HCT116 (cell line): ENCODE measurements around the gene TOP1. TPM values are rescaled to one million over a fixed set of nuclear protein-coding genes. Genes with fewer than 3 reads are reported as not detected.

ENCODE experiments used
- ATAC-seq: fragments of 200-7000 bp; cut with Tn5 transposase; 2 replicates; pipeline ENCODE4 v1.9.1; 2020; ENCODE audit warnings: mild to moderate bottlenecking, moderate library complexity
- BruUV-seq: library from RNA; stranded (reverse); fragments of 400-500 nt; replicated peaks from 2 replicates; lab custom pipeline; 2021; lab: Mats Ljungman, UMichigan
- CTCF ChIA-PET: fragments of 300-600 bp; sonication (Branson Sonifier 250); formaldehyde crosslinking; loops from one replicate; lab custom pipeline; 2021; ENCODE audit warnings: antibody characterized with exemption; lab: Charles Lee
- POLR2A ChIA-PET: fragments of 300-600, 350-600 bp; sonication (Branson Sonifier 250); formaldehyde crosslinking; loops from one replicate; lab custom pipeline; 2021; ENCODE audit warnings: antibody characterized with exemption; lab: Charles Lee
- RAD21 ChIA-PET, 2 experiments: fragments of 300-600 bp; sonication (Branson Sonifier 250); formaldehyde crosslinking; loops; one replicate each; lab custom pipeline; 2023; ENCODE audit warnings: low total read pairs in 2 of 2; ENCODE audit not compliant: uncharacterized antibody in 2 of 2, unreplicated experiment in 2 of 2, low non-redundant PET in 1 of 2; lab: Charles Lee
- DNase-seq: peaks from one replicate; pipeline ENCODE4 v3.0.0-alpha.2; 2010; ENCODE audit warnings: low read depth, low spot score
- H2AFZ ChIP-seq: fragments of 200-600 bp; shearing (Covaris generic), sonication (generic); 2 replicates; pipeline ENCODE4 v1.6.1; 2017; ENCODE audit warnings: low read depth, mixed run types, mixed read lengths, antibody characterized with exemption, low read length; ENCODE audit not compliant: poor library complexity, severe bottlenecking
- H3K27ac ChIP-seq: 2 replicates; pipeline ENCODE4 v1.5.1; 2012; ENCODE audit warnings: low read depth, low read length
- H3K27me3 ChIP-seq: fragments of 200-600 bp; sonication (generic); 2 replicates; pipeline ENCODE4 v1.6.1; 2016; ENCODE audit warnings: mixed run types, low read length, mixed read lengths; ENCODE audit not compliant: insufficient read depth
- H3K36me3 ChIP-seq, 2 experiments: fragments of 200-500 bp in 1 of 2; fragments of 200-600 bp in 1 of 2; sonication (Bioruptor generic) in 1 of 2; sonication (generic) in 1 of 2; 2 replicates each; pipeline versions ENCODE4 v1.5.1 to v1.6.1; 2014 to 2016; ENCODE audit warnings: low read length in 2 of 2, inconsistent platforms in 1 of 2, mixed read lengths in 1 of 2, mixed run types in 1 of 2; ENCODE audit not compliant: insufficient read depth in 2 of 2, control insufficient read depth in 1 of 2
- H3K4me1 ChIP-seq, 2 experiments: fragments of 200-600 bp in 1 of 2; sonication (generic) in 1 of 2; 2 replicates each; pipeline versions ENCODE4 v1.5.1 to v1.6.1; 2012 to 2017; ENCODE audit warnings: low read length in 2 of 2, inconsistent platforms in 1 of 2, mild to moderate bottlenecking in 1 of 2, mixed read lengths in 1 of 2, mixed run types in 1 of 2, moderate library complexity in 1 of 2; ENCODE audit not compliant: insufficient read depth in 2 of 2, control insufficient read depth in 1 of 2
- H3K4me2 ChIP-seq: fragments of 200-600 bp; sonication (generic); 2 replicates; pipeline ENCODE4 v1.6.1; 2017; ENCODE audit warnings: mixed run types, low read length, mixed read lengths
- H3K4me3 ChIP-seq, 2 experiments: fragments of 200-600 bp in 1 of 2; sonication (generic) in 1 of 2; replicated peaks in 1 of 2; 2 replicates each; pipeline ENCODE4 v1.5.1; 2011 to 2016; ENCODE audit warnings: low read length in 2 of 2, control low read depth in 1 of 2, low read depth in 1 of 2, mild to moderate bottlenecking in 1 of 2, mixed read lengths in 1 of 2, mixed run types in 1 of 2
- H3K79me2 ChIP-seq: fragments of 200-600 bp; sonication (generic); 2 replicates; pipeline ENCODE4 v1.6.1; 2017; ENCODE audit warnings: mild to moderate bottlenecking, mixed run types, low read length, moderate library complexity, mixed read lengths; ENCODE audit not compliant: insufficient read depth
- H3K9ac ChIP-seq: fragments of 200-600 bp; sonication (generic); 2 replicates; pipeline ENCODE4 v1.6.1; 2016; ENCODE audit warnings: low read length, mixed read lengths
- H3K9me2 ChIP-seq: fragments of 200-600 bp; sonication (generic), shearing (Covaris generic); 2 replicates; pipeline ENCODE4 v1.6.1; 2017; ENCODE audit warnings: mixed run types, mild to moderate bottlenecking, moderate library complexity; ENCODE audit not compliant: insufficient read depth
- H3K9me3 ChIP-seq, 2 experiments: fragments of 200-500 bp in 1 of 2; fragments of 200-600 bp in 1 of 2; sonication (Bioruptor generic) in 1 of 2; sonication (generic) in 1 of 2; 2 replicates each; pipeline ENCODE4 v1.6.1; 2014 to 2017; ENCODE audit warnings: low read length in 2 of 2, mixed read lengths in 2 of 2, inconsistent platforms in 1 of 2, low read depth in 1 of 2, mild to moderate bottlenecking in 1 of 2, mixed run types in 1 of 2, moderate library complexity in 1 of 2; ENCODE audit not compliant: control insufficient read depth in 1 of 2, insufficient read depth in 1 of 2
- H4K20me1 ChIP-seq: fragments of 200-600 bp; sonication (generic), shearing (Covaris generic); 2 replicates; pipeline ENCODE4 v1.6.1; 2017; ENCODE audit warnings: mixed run types, mild to moderate bottlenecking, moderate library complexity; ENCODE audit not compliant: insufficient read depth
- CBX3 ChIP-seq: IDR thresholded peaks from 2 replicates; pipeline ENCODE4 v1.6.1; 2012; ENCODE audit warnings: low read depth
- FOSL1 ChIP-seq: IDR thresholded peaks from 2 replicates; pipeline ENCODE4 v1.6.1; 2012; ENCODE audit warnings: low read depth
- JUND ChIP-seq: IDR thresholded peaks from 2 replicates; pipeline ENCODE4 v1.6.1; 2012
- POLR2AphosphoS5 ChIP-seq: IDR thresholded peaks from 2 replicates; pipeline ENCODE4 v1.6.1; 2011; ENCODE audit warnings: mild to moderate bottlenecking, low read depth, low read length, moderate library complexity
- RAD21 ChIP-seq: IDR thresholded peaks from 2 replicates; pipeline ENCODE4 v1.6.1; 2012; ENCODE audit warnings: low read depth, mild to moderate bottlenecking
- SIN3A ChIP-seq: IDR thresholded peaks from 2 replicates; pipeline ENCODE4 v1.6.1; 2012; ENCODE audit warnings: low read depth
- TCF7L2 ChIP-seq: IDR thresholded peaks from 2 replicates; pipeline ENCODE4 v1.7.0; 2011; ENCODE audit warnings: borderline replicate concordance, inconsistent platforms; ENCODE audit not compliant: insufficient read depth, insufficient read length; ENCODE audit errors: extremely low read depth
- ZNF274 ChIP-seq: fragments of 200-500 bp; sonication (Bioruptor generic); IDR thresholded peaks from 2 replicates; pipeline ENCODE4 v1.6.1; 2014; ENCODE audit warnings: mild to moderate bottlenecking, low read depth, low read length, inconsistent platforms
- intact Hi-C: fragments of 100-400 bp; cut with micrococcal nuclease; formaldehyde crosslinking; loops from 2 replicates; pipeline ENCODE4 v1.10.0; 2022
- total RNA-seq: library from RNA; stranded (reverse); gene quantifications from one replicate; pipeline ENCODE4 v1.2.1, GENCODE V29; 2021; ENCODE audit not compliant: unreplicated experiment

TOP1 gene
- total RNA-seq, 1 experiment from 2014 or later: 190 TPM

DNA sequence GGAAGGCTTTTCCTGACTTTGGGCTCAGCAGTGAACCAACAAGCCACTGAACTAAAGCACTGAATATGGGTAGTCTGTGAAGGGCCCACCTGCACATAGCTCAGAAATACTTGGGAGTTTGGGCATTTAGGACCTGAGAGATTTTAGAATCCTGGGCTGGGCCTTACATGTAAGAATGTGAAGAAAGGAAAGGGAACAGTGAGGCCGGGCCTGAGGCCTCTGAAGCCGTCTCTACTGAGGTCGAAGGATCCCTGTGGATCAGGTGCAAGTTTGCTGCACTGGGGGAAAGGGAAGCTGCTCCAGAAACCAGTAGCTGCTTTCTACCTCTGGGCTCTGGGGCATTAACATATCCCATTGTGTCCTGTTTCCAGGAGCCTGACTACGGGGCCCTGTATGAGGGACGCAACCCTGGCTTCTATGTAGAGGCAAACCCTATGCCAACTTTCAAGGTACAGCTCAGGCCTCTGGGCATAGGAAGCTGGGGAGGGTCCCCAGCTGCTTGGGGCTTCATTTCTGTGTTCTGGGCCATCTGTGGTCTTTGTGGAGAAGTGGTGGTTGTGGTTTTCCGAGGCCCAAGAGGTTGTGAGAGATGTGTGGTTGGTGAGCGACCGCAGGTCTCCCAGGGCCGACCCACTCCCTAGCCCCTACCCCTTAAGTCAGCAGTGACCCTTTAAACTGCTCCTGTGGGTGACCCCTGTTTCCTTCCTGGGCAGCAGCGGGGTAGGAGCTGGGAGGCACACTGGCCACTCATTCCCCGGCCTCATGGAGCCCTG is 139.0 kb downstream of the TOP1 start:
- POLR2A ChIA-PET: interaction anchor here (0.6 kb wide), 1 partner anchor 204 kb away, joined by 3 read pairs; no protein-coding TSS in a partner anchor
- TF ChIP-seq FOSL1: no peak
- no peak for TF ChIP-seq RAD21
- no peak for TF ChIP-seq CBX3
- TF ChIP-seq TCF7L2: no peak
- TF ChIP-seq SIN3A: no peak
- TF ChIP-seq ZNF274: no peak
- TF ChIP-seq, all 23 proteins: peak for 0
- DNase-seq (no peak), ATAC-seq (no peak)
- Histone ChIP-seq H3K27me3 (no peaks in the 10 kb centered on the region), H3K79me2 (no peaks in the 10 kb centered on the region), H3K27ac (no peak overlapping the region), H2AFZ (no peak overlapping the region), H4K20me1 (no peaks in the 10 kb centered on the region), H3K9me2 (no peaks in the 10 kb centered on the region), H3K9ac (no peak overlapping the region), H3K4me3 (no peak overlapping the region), H3K4me2 (no peak overlapping the region), H3K9me3 (no peaks in the 10 kb centered on the region), H3K4me1 (no peaks in the 10 kb centered on the region), H3K36me3 (peaks cover 5 to 41% of the 10 kb centered on the region in 2 experiments)
- ChIA-PET CTCF (interaction anchor here (1.6 kb wide), 1 partner anchor 173 kb away, joined by 3 read pairs; the partner anchor contains the start of gene LPIN3), RAD21 (no interaction called here)
- BruUV-seq: no TSS peak
- intact Hi-C loops: no loop called here

DNA sequence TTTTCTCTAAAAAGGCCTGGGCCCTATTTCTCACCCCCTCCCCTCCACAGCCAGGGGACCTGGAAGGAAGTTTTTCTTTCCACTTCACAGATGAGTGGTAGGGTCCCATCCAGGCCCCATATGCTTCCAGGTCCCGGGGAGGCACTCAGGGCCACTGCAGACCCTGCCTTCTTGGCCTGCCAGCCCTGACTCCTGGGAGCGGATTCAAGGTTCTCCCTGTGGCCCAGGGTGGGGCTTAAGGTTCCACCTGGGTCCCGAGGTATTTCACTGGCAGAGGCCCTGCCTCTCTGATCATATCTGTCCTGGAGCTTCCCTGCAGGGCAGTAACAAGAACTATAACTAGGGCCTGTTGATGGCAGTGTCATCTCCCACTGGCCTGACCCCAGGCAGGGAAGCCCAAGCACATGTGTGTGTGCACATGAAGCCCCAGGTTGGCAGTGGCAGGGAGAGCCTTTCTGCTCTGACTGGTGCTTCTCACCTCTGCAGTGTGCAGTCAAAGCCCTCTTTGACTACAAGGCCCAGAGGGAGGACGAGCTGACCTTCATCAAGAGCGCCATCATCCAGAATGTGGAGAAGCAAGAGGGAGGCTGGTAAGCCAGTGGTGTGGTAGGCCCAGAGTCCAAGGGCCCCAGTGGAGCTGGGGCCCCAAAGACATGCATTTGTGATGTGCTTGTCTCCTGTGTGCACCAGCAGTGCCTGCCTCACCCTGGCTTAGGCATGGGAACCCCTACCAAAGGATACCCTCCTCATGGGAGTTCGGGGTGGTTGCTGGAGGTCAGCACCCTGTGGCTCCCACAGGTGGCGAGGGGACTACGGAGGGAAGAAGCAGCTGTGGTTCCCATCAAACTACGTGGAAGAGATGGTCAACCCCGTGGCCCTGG is 139.9 kb downstream of the TOP1 start:
- intact Hi-C loops: no loop called here
- ATAC-seq: no peak
- Histone ChIP-seq H3K4me2 (no peak overlapping the region), H3K36me3 (peaks cover 6 to 42% of the 10 kb centered on the region in 2 experiments), H3K4me3 (no peak overlapping the region), H4K20me1 (no peaks in the 10 kb centered on the region), H3K27me3 (no peaks in the 10 kb centered on the region), H3K9ac (no peak overlapping the region), H3K9me3 (no peaks in the 10 kb centered on the region)
- CTCF ChIA-PET: interaction anchor here (1.6 kb wide), 1 partner anchor 172 kb away, joined by 3 read pairs; the partner anchor contains the start of gene LPIN3
- TF ChIP-seq JUND (no peak), POLR2AphosphoS5 (no peak)
- TF ChIP-seq, all 23 proteins: peak for 0
- Histone ChIP-seq H2AFZ (no peak overlapping the region), H3K79me2 (no peaks in the 10 kb centered on the region), H3K9me2 (no peaks in the 10 kb centered on the region), H3K4me1 (no peaks in the 10 kb centered on the region), H3K27ac (no peak overlapping the region)
- no TSS peak for BruUV-seq
- ChIA-PET RAD21 (no interaction called here), POLR2A (no interaction called here)
- DNase-seq: no peak
